Measurements from ENCODE around the gene CNTLN. TPM values are rescaled to one million over a fixed set of nuclear protein-coding genes. Genes with fewer than 3 reads are reported as not detected.

CNTLN gene
- total RNA-seq, 1 donor from 2014 or later = 16.7 TPM

GRCh38 chr9:17135295-17136160 is 688 bp downstream of the CNTLN start:
- no peak for TF ChIP-seq CTCF (conservative IDR thresholded peaks at IDR 0.05)
- Mint-ChIP-seq H3K36me3 (ENCODE audit: low read depth) (peaks cover 8% of the 10 kb centered on the region), H3K27ac (ENCODE audit: unreplicated experiment) (peak overlapping the region; percentile 97), H3K27me3 (ENCODE audit: low read depth) (peaks cover 4% of the 10 kb centered on the region), H3K4me3 (peak overlapping the region; percentile 95), H3K9me3 (peaks cover 8% of the 10 kb centered on the region), H3K4me1 (peaks cover 28% of the 10 kb centered on the region)
- peak; percentile 38 for DNase-seq (ENCODE audit: low read depth, low spot score)

- H3K27ac Mint-ChIP-seq (ENCODE audit: unreplicated experiment) = no peak overlapping the region
- peaks cover 4% of the 10 kb centered on the region for H3K27me3 Mint-ChIP-seq (ENCODE audit: low read depth)
- no peak for TF ChIP-seq CTCF (conservative IDR thresholded peaks at IDR 0.05)
- H3K4me1 Mint-ChIP-seq = peaks cover 28% of the 10 kb centered on the region
- H3K36me3 Mint-ChIP-seq (ENCODE audit: low read depth) = peaks cover 13% of the 10 kb centered on the region
- H3K9me3 Mint-ChIP-seq = peaks cover 8% of the 10 kb centered on the region
- DNase-seq (ENCODE audit: low read depth, low spot score) = no peak
- peak overlapping the region; percentile 11 for H3K4me3 Mint-ChIP-seq
Measured at GRCh38 chr9:17137566-17137965, 2.7 kb downstream of the CNTLN start.

GRCh38 chr9:17138503-17138902 is 3.7 kb downstream of the CNTLN start:
- peaks cover 8% of the 10 kb centered on the region for H3K9me3 Mint-ChIP-seq
- H3K36me3 Mint-ChIP-seq (ENCODE audit: low read depth) = peaks cover 13% of the 10 kb centered on the region
- TF ChIP-seq CTCF (conservative IDR thresholded peaks at IDR 0.05) = no peak
- peak overlapping the region; percentile 35 for H3K4me3 Mint-ChIP-seq
- no peak overlapping the region for H3K27ac Mint-ChIP-seq (ENCODE audit: unreplicated experiment)
- DNase-seq (ENCODE audit: low read depth, low spot score) = no peak
- peaks cover 28% of the 10 kb centered on the region for H3K4me1 Mint-ChIP-seq
- H3K27me3 Mint-ChIP-seq (ENCODE audit: low read depth) = peaks cover 4% of the 10 kb centered on the region

- no peak for DNase-seq (ENCODE audit: low read depth, low spot score)
- H3K4me1 Mint-ChIP-seq = peaks cover 18% of the 10 kb centered on the region
- peaks cover 5% of the 10 kb centered on the region for H3K9me3 Mint-ChIP-seq
- H3K36me3 Mint-ChIP-seq (ENCODE audit: low read depth) = peaks cover 14% of the 10 kb centered on the region
- no peaks in the 10 kb centered on the region for H3K27me3 Mint-ChIP-seq (ENCODE audit: low read depth)
- H3K27ac Mint-ChIP-seq (ENCODE audit: unreplicated experiment) = no peak overlapping the region
- no peak overlapping the region for H3K4me3 Mint-ChIP-seq
- TF ChIP-seq CTCF (conservative IDR thresholded peaks at IDR 0.05) = no peak
Measured at GRCh38 chr9:17140418-17140817, 5.6 kb downstream of the CNTLN start.

- H3K27ac Mint-ChIP-seq (ENCODE audit: unreplicated experiment) = no peak overlapping the region
- no peaks in the 10 kb centered on the region for H3K27me3 Mint-ChIP-seq (ENCODE audit: low read depth)
- TF ChIP-seq CTCF (conservative IDR thresholded peaks at IDR 0.05) = no peak
- H3K9me3 Mint-ChIP-seq = peaks cover 25% of the 10 kb centered on the region
- no peak for DNase-seq (ENCODE audit: low read depth, low spot score)
- peaks cover 69% of the 10 kb centered on the region for H3K36me3 Mint-ChIP-seq (ENCODE audit: low read depth)
- no peaks in the 10 kb centered on the region for H3K4me1 Mint-ChIP-seq
- no peak overlapping the region for H3K4me3 Mint-ChIP-seq
Measured at GRCh38 chr9:17148324-17148723, 13.5 kb downstream of the CNTLN start.

Data from neural crest cell (in vitro differentiated cells).